Osteocyte (in vitro differentiated cells): Measurements from ENCODE around the gene STIP1. TPM values are rescaled to one million over a fixed set of nuclear protein-coding genes. Genes with fewer than 3 reads are reported as not detected.

ENCODE experiments used
- DNase-seq: peaks from one replicate; pipeline ENCODE4 v3.0.0; 2021; ENCODE audit warnings: mixed read lengths; ENCODE audit not compliant: unreplicated experiment; ENCODE audit errors: extremely low spot score
- H3K27ac Mint-ChIP-seq: one replicate; pipeline ENCODE4 v1.8.0; 2021; ENCODE audit warnings: mild to moderate bottlenecking, mixed read lengths; ENCODE audit not compliant: unreplicated experiment
- H3K27me3 Mint-ChIP-seq: one replicate; pipeline ENCODE4 v1.8.0; 2021; ENCODE audit warnings: mixed read lengths; ENCODE audit not compliant: unreplicated experiment
- H3K36me3 Mint-ChIP-seq: one replicate; pipeline ENCODE4 v1.8.0; 2021; ENCODE audit warnings: mixed read lengths; ENCODE audit not compliant: unreplicated experiment
- H3K4me1 Mint-ChIP-seq: one replicate; pipeline ENCODE4 v1.8.0; 2021; ENCODE audit warnings: mixed read lengths; ENCODE audit not compliant: unreplicated experiment
- H3K4me3 Mint-ChIP-seq: one replicate; pipeline ENCODE4 v1.8.0; 2021; ENCODE audit warnings: mild to moderate bottlenecking, moderate library complexity, mixed read lengths; ENCODE audit not compliant: unreplicated experiment
- H3K9me3 Mint-ChIP-seq: one replicate; pipeline ENCODE4 v1.8.0; 2021; ENCODE audit warnings: mixed read lengths; ENCODE audit not compliant: unreplicated experiment
- CTCF ChIP-seq: fragments of 200-600 bp; sonication (generic); IDR thresholded peaks from 2 replicates; pipeline ENCODE4 v1.5.0; 2021; ENCODE audit warnings: antibody characterized with exemption, mild to moderate bottlenecking, moderate library complexity
- total RNA-seq: library from RNA; stranded (reverse); gene quantifications from 2 replicates; pipeline ENCODE4 v1.2.1, GENCODE V29; 2021

The STIP1 gene
- total RNA-seq, 1 donor from 2014 or later: 109 TPM

- H3K4me3 Mint-ChIP-seq: no peak overlapping the region
- H3K9me3 Mint-ChIP-seq: no peaks in the 10 kb centered on the region
- H3K27me3 Mint-ChIP-seq: no peaks in the 10 kb centered on the region
- no peaks in the 10 kb centered on the region for H3K36me3 Mint-ChIP-seq
- no peak for DNase-seq
- H3K4me1 Mint-ChIP-seq: peaks cover 7% of the 10 kb centered on the region
- no peak for TF ChIP-seq CTCF
- no peak overlapping the region for H3K27ac Mint-ChIP-seq
Observed at GRCh38 chr11:64210301-64211020, 24.5 kb downstream of the STIP1 start.

- H3K4me3 Mint-ChIP-seq: no peak overlapping the region
Observed at GRCh38 chr11:64211181-64211872, 25.4 kb downstream of the STIP1 start.

GRCh38 chr11:64216879-64217278 lies 30.9 kb downstream of the STIP1 start:
- Mint-ChIP-seq H3K27ac (no peak overlapping the region), H3K4me1 (no peaks in the 10 kb centered on the region), H3K27me3 (no peaks in the 10 kb centered on the region), H3K9me3 (no peaks in the 10 kb centered on the region), H3K4me3 (no peak overlapping the region), H3K36me3 (no peaks in the 10 kb centered on the region)
- no peak for TF ChIP-seq CTCF
- no peak for DNase-seq

More at GRCh38 chr11:64211181-64211872, 25.4 kb downstream of the STIP1 start:
- Mint-ChIP-seq H3K27ac (no peak overlapping the region), H3K4me1 (peaks cover 7% of the 10 kb centered on the region), H3K9me3 (no peaks in the 10 kb centered on the region), H3K36me3 (no peaks in the 10 kb centered on the region), H3K27me3 (no peaks in the 10 kb centered on the region)
- no peak for DNase-seq
- no peak for TF ChIP-seq CTCF

GRCh38 chr11:64218628-64219353 lies 32.8 kb downstream of the STIP1 start:
- Mint-ChIP-seq H3K27me3 (no peaks in the 10 kb centered on the region), H3K27ac (no peak overlapping the region), H3K36me3 (no peaks in the 10 kb centered on the region), H3K4me3 (no peak overlapping the region), H3K4me1 (no peaks in the 10 kb centered on the region), H3K9me3 (no peaks in the 10 kb centered on the region)
- no peak for DNase-seq
- no peak for TF ChIP-seq CTCF

GRCh38 chr11:64219354-64219684 lies 33.3 kb downstream of the STIP1 start:
- no peaks in the 10 kb centered on the region for H3K36me3 Mint-ChIP-seq
- no peaks in the 10 kb centered on the region for H3K9me3 Mint-ChIP-seq
- H3K4me3 Mint-ChIP-seq: no peak overlapping the region
- no peak overlapping the region for H3K27ac Mint-ChIP-seq
- peaks cover 2% of the 10 kb centered on the region for H3K4me1 Mint-ChIP-seq
- H3K27me3 Mint-ChIP-seq: no peaks in the 10 kb centered on the region
- no peak for TF ChIP-seq CTCF
- no peak for DNase-seq
